ENCODE measurements around the gene THBD.

GRCh38 chr20:23021541-23021940, 27.9 kb downstream of the THBD start:
- TF ChIP-seq POLR2A (IDR thresholded peaks at IDR 0.05; ENCODE audit: low read length) (no peak), GATA1 (IDR thresholded peaks at IDR 0.05; ENCODE audit: low read depth, low read length) (no peak)
